IMR-90 (cell line): ENCODE data around the gene ATF1. TPM values are rescaled to one million over a fixed set of nuclear protein-coding genes. Genes with fewer than 3 reads are reported as not detected.

Source experiments
- ATAC-seq: fragments of 200-7000 bp; cut with Tn5 transposase; 2 replicates; pipeline ENCODE4 v1.9.1; 2020; ENCODE audit warnings: low read depth, mild to moderate bottlenecking, moderate library complexity
- BruUV-seq: library from RNA; stranded (reverse); fragments of 400-500 nt; replicated peaks from 2 replicates; lab custom pipeline; 2021; lab: Mats Ljungman, UMichigan
- CTCF ChIA-PET: fragments of 300-600 bp; formaldehyde crosslinking; extraction: SDS; loops from one replicate; lab custom pipeline; 2021; ENCODE audit warnings: antibody characterized with exemption; lab: Yijun Ruan, JAX
- POLR2A ChIA-PET: fragments of 300-600 bp; sonication (Branson Sonifier 250); formaldehyde crosslinking; loops from one replicate; lab custom pipeline; 2022; ENCODE audit warnings: antibody characterized with exemption; ENCODE audit not compliant: unreplicated experiment; lab: Charles Lee
- DNase-seq: peaks from one replicate; pipeline ENCODE4 v3.0.0; 2013
- H2AFZ ChIP-seq: replicated peaks from 2 replicates; pipeline ENCODE3; 2013; ENCODE audit warnings: low read length, mild to moderate bottlenecking; ENCODE audit not compliant: poor library complexity
- H2AK5ac ChIP-seq: 2 replicates; pipeline ENCODE4 v1.6.1; 2013; ENCODE audit warnings: low read depth, low read length, inconsistent platforms
- H2AK9ac ChIP-seq: replicated peaks from 2 replicates; pipeline ENCODE3; 2013; ENCODE audit warnings: mild to moderate bottlenecking, low read depth, low read length, moderate library complexity; ENCODE audit not compliant: poor library complexity
- H2BK120ac ChIP-seq: 2 replicates; pipeline ENCODE4 v1.6.1; 2013; ENCODE audit warnings: low read depth, low read length, inconsistent platforms
- H2BK15ac ChIP-seq: 3 replicates; pipeline ENCODE4 v1.6.1; 2013; ENCODE audit warnings: low read depth, low read length, inconsistent platforms
- H2BK20ac ChIP-seq: 2 replicates; pipeline ENCODE4 v1.6.1; 2013; ENCODE audit warnings: low read depth, mild to moderate bottlenecking, inconsistent platforms, low read length, moderate library complexity
- H2BK5ac ChIP-seq: 2 replicates; pipeline ENCODE4 v1.6.1; 2013; ENCODE audit warnings: mild to moderate bottlenecking, low read depth, low read length, inconsistent platforms; ENCODE audit not compliant: poor library complexity, severe bottlenecking
- H3K14ac ChIP-seq: replicated peaks from 2 replicates; pipeline ENCODE4 v1.6.1; 2013; ENCODE audit warnings: low read depth, low read length, inconsistent platforms
- H3K18ac ChIP-seq: 2 replicates; pipeline ENCODE4 v1.6.1; 2013; ENCODE audit warnings: low read depth, low read length, control low read depth
- H3K23ac ChIP-seq: 2 replicates; pipeline ENCODE4 v1.6.1; 2013; ENCODE audit warnings: low read depth, low read length, inconsistent platforms
- H3K27ac ChIP-seq: 2 replicates; pipeline ENCODE4 v1.5.1; 2013; ENCODE audit warnings: mild to moderate bottlenecking, control low read depth, low read length; ENCODE audit not compliant: insufficient read depth
- H3K27me3 ChIP-seq: 2 replicates; pipeline ENCODE4 v1.6.1; 2013; ENCODE audit warnings: low read length; ENCODE audit not compliant: control insufficient read depth, insufficient read depth
- H3K36me3 ChIP-seq: 2 replicates; pipeline ENCODE4 v1.6.1; 2013; ENCODE audit warnings: low read length, mixed read lengths; ENCODE audit not compliant: control insufficient read depth, insufficient read depth
- H3K4ac ChIP-seq: 2 replicates; pipeline ENCODE4 v1.6.1; 2013; ENCODE audit warnings: low read depth, low read length, inconsistent platforms
- H3K4me1 ChIP-seq: 2 replicates; pipeline ENCODE4 v1.6.1; 2013; ENCODE audit warnings: low read length, mixed read lengths; ENCODE audit not compliant: control insufficient read depth, insufficient read depth
- H3K4me2 ChIP-seq: 2 replicates; pipeline ENCODE4 v1.6.1; 2013; ENCODE audit warnings: low read depth, mild to moderate bottlenecking, control low read depth, low read length, moderate library complexity
- H3K4me3 ChIP-seq: 2 replicates; pipeline ENCODE4 v1.5.1; 2013; ENCODE audit warnings: low read depth, mild to moderate bottlenecking, control low read depth, low read length, moderate library complexity; ENCODE audit not compliant: insufficient read depth
- H3K56ac ChIP-seq: 2 replicates; pipeline ENCODE4 v1.6.1; 2013; ENCODE audit warnings: low read length, inconsistent platforms; ENCODE audit not compliant: insufficient read depth; ENCODE audit errors: extremely low read depth
- H3K79me1 ChIP-seq, 2 experiments: 2 replicates each; pipeline ENCODE4 v1.6.1; 2013; ENCODE audit warnings: low read length in 2 of 2, inconsistent platforms in 1 of 2, low read depth in 1 of 2
- H3K9ac ChIP-seq: 2 replicates; pipeline ENCODE4 v1.6.1; 2013; ENCODE audit warnings: low read depth, low read length, control low read depth
- H3K9me1 ChIP-seq: 2 replicates; pipeline ENCODE4 v1.6.1; 2013; ENCODE audit warnings: low read length, inconsistent platforms; ENCODE audit not compliant: insufficient read depth
- H3K9me3 ChIP-seq: 2 replicates; pipeline ENCODE4 v1.6.1; 2013; ENCODE audit warnings: low read length; ENCODE audit not compliant: control insufficient read depth, insufficient read depth
- H4K20me1 ChIP-seq: 2 replicates; pipeline ENCODE4 v1.6.1; 2013; ENCODE audit warnings: low read length, inconsistent platforms; ENCODE audit not compliant: insufficient read depth
- H4K5ac ChIP-seq: 2 replicates; pipeline ENCODE4 v1.6.1; 2013; ENCODE audit warnings: mild to moderate bottlenecking, low read depth, low read length, control low read depth
- H4K8ac ChIP-seq, 2 experiments: 2 replicates each; pipeline ENCODE4 v1.6.1; 2013; ENCODE audit warnings: low read depth in 2 of 2, low read length in 2 of 2, control low read depth in 1 of 2, inconsistent platforms in 1 of 2
- H4K91ac ChIP-seq: 2 replicates; pipeline ENCODE4 v1.6.1; 2013; ENCODE audit warnings: low read depth, low read length, inconsistent platforms; ENCODE audit not compliant: insufficient read depth
- MXI1 ChIP-seq: IDR thresholded peaks from 2 replicates; pipeline ENCODE4 v1.6.1; 2012; ENCODE audit warnings: low read depth, mild to moderate bottlenecking, low read length, moderate library complexity, borderline replicate concordance
- WGBS, 2 experiments: methylation state at CpG; one replicate each; pipeline versions ENCODE4 v1.1.5 to v1.1.7; 2013; ENCODE audit warnings: missing lambda C conversion rate in 2 of 2; ENCODE audit not compliant: insufficient read length in 1 of 2; ENCODE audit errors: extremely low coverage in 2 of 2; 5-methylcytosine and 5-hydroxymethylcytosine counted together
- dilution Hi-C: fragments of 300-500 bp; cut with HindIII; formaldehyde crosslinking; loops from one replicate; pipeline ENCODE4 v1.14.3; 2018; ENCODE audit warnings: low sequenced_read_pairs; ENCODE audit not compliant: unreplicated experiment
- in situ Hi-C: fragments of 300-500 bp; cut with MboI; formaldehyde crosslinking; loops from 3 replicates; pipeline ENCODE4 v1.14.3; 2019; ENCODE audit warnings: low sequenced_read_pairs, inconsistent platforms, mixed read lengths
- intact Hi-C: fragments of 100-400 bp; cut with micrococcal nuclease; formaldehyde crosslinking; loops from 2 replicates; pipeline ENCODE4 v1.10.0; 2022
- polyA plus RNA-seq, 3 experiments: library from polyadenylated mRNA; depleted of rRNA; stranded (reverse); fragments of >200 nt; gene quantifications; 2 replicates each; pipeline ENCODE4 v1.2.3, GENCODE V29; 2012; ENCODE audit warnings: low replicate concordance in 1 of 3
- total RNA-seq: library from RNA; depleted of rRNA; stranded (reverse); fragments of >200 nt; gene quantifications from 2 replicates; pipeline ENCODE4 v1.2.3, GENCODE V29; 2012

Gene ATF1
- total and polyA plus RNA-seq, 2 of the 4 experiments (the other 2 are of a cell fraction), result 20.6 to 24.0 TPM

DNA sequence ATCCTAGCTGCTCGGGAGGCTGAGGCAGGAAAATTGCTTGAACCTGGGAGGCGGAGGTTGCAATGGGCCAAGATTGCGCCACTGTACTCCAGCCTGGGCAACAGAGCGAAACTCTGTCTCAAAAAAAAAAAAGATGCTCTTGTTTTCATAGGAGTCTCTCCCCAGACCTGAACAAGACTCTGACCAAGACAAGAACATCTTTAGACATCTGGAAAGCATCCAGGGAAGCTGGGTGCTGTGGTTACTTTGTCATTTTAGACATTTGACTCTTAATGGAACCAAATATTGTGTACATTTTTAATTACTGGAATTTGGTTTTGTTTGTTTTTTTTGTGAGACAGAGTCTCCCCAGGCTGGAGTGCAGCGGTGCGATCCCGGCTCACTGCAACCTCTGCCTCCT is 21.1 kb upstream of the ATF1 start:
- Histone ChIP-seq H2BK5ac (no peak overlapping the region), H4K5ac (no peak overlapping the region), H3K14ac (no peak overlapping the region), H3K79me1 (0 out of 4 replicates have a peak, but pooled peaks cover 0 to 3% of the 10 kb centered on the region in 2 experiments), H4K20me1 (no peaks in the 10 kb centered on the region), H2AK5ac (no peak overlapping the region), H2AFZ (no peak overlapping the region), H3K4me1 (no peaks in the 10 kb centered on the region), H3K18ac (no peak overlapping the region), H3K23ac (no peak overlapping the region), H3K9me3 (no peaks in the 10 kb centered on the region), H2BK120ac (no peak overlapping the region), H3K4me3 (no peak overlapping the region), H4K8ac (no peak overlapping the region), H3K9ac (no peak overlapping the region), H3K4me2 (no peak overlapping the region), H3K4ac (no peak overlapping the region), H3K36me3 (peaks cover 42% of the 10 kb centered on the region), H2BK20ac (no peak overlapping the region), H3K27ac (no peak overlapping the region), H3K56ac (no peak overlapping the region), H2BK15ac (no peak overlapping the region), H3K27me3 (no peaks in the 10 kb centered on the region), H3K9me1 (peaks cover 5% of the 10 kb centered on the region; the same call in 1 of the 2 replicates), H2AK9ac (no peak overlapping the region), H4K91ac (no peak overlapping the region)
- ChIA-PET POLR2A (no interaction called here), CTCF (interaction anchor here (1.2 kb wide), 1 partner anchor 244 kb away, joined by 3 read pairs; no protein-coding TSS in a partner anchor)
- no peak for DNase-seq
- in situ Hi-C loops (no loop called here), dilution Hi-C loops (no loop called here), intact Hi-C loops (no loop called here)
- ATAC-seq, result no peak
- 100% methylated on average over 3 of the region's 7 CpGs; no CpG with 5 or more reads in 1 of the 2 experiments for WGBS, 2 experiments
- no TSS peak for BruUV-seq
- no peak for TF ChIP-seq MXI1
